ENCODE measurements around the gene CCDC191.
A peak's percentile ranks its signal among the peaks of the same experiment; 100 is the strongest.

CCDC191 gene

GRCh38 chr3:114095796-114096195 lies 39.5 kb upstream of the CCDC191 start:
- H3K4me3 ChIP-seq (ENCODE audit: low read depth, low read length) = no peak overlapping the region
- no peaks in the 10 kb centered on the region for H3K9me3 ChIP-seq (ENCODE audit: severe bottlenecking)
- H3K27me3 ChIP-seq (ENCODE audit: insufficient read depth, low read depth, severe bottlenecking) = no peaks in the 10 kb centered on the region
- H3K27ac ChIP-seq = no peak overlapping the region
- no peaks in the 10 kb centered on the region for H3K36me3 ChIP-seq
- DNase-seq = no peak
- TF ChIP-seq CTCF (IDR thresholded peaks at IDR 0.05; ENCODE audit: low read depth, low read length) = no peak

- Histone ChIP-seq H3K36me3 (no peaks in the 10 kb centered on the region; the same call in 1 of the 2 replicates), H3K27me3 (ENCODE audit: insufficient read depth, low read depth, severe bottlenecking) (no peaks in the 10 kb centered on the region), H3K9me3 (ENCODE audit: severe bottlenecking) (no peaks in the 10 kb centered on the region), H3K4me3 (ENCODE audit: low read depth, low read length) (no peak overlapping the region), H3K27ac (no peak overlapping the region)
- DNase-seq = no peak
- no peak for TF ChIP-seq CTCF (IDR thresholded peaks at IDR 0.05; ENCODE audit: low read depth, low read length)
These were observed 37.3 kb upstream of the CCDC191 start for GRCh38 chr3:114093596-114093995.

DNA sequence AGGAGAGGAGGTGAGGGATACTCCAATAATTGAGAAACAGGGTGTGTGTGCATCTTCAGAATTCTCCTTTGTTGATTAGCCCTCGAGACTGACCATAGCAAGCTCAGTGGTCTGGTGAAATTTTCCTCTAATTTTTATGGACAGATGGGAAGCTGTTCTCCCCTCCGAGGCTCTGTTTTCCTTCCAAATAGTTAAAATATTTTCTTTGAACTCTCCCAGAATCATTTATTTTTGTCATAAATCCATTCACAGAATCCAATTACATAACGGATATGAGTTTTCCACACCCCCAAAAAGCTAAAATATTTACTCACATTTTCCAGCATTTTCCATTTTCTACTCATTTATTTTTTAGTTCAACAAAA lies 36.7 kb upstream of the CCDC191 start:
- H3K36me3 ChIP-seq = peaks cover 2% of the 10 kb centered on the region
- no peak overlapping the region for H3K27ac ChIP-seq
- no peak overlapping the region for H3K4me3 ChIP-seq (ENCODE audit: low read depth, low read length)
- no peaks in the 10 kb centered on the region for H3K27me3 ChIP-seq (ENCODE audit: insufficient read depth, low read depth, severe bottlenecking)
- no peak for DNase-seq
- H3K9me3 ChIP-seq (ENCODE audit: severe bottlenecking) = no peaks in the 10 kb centered on the region
- no peak for TF ChIP-seq CTCF (IDR thresholded peaks at IDR 0.05; ENCODE audit: low read depth, low read length)

- Histone ChIP-seq H3K9me3 (ENCODE audit: severe bottlenecking) (peaks cover 4% of the 10 kb centered on the region), H3K4me3 (ENCODE audit: low read depth, low read length) (no peak overlapping the region), H3K27me3 (ENCODE audit: insufficient read depth, low read depth, severe bottlenecking) (no peaks in the 10 kb centered on the region), H3K36me3 (peaks cover 8% of the 10 kb centered on the region), H3K27ac (no peak overlapping the region)
- no peak for DNase-seq
- no peak for TF ChIP-seq CTCF (IDR thresholded peaks at IDR 0.05; ENCODE audit: low read depth, low read length)
These were observed 36.1 kb upstream of the CCDC191 start for GRCh38 chr3:114092151-114093015.

GRCh38 chr3:114089675-114090074 lies 33.3 kb upstream of the CCDC191 start:
- no peak for TF ChIP-seq CTCF (IDR thresholded peaks at IDR 0.05; ENCODE audit: low read depth, low read length)
- H3K4me3 ChIP-seq (ENCODE audit: low read depth, low read length) = no peak overlapping the region
- peak; percentile 32 for DNase-seq
- H3K27ac ChIP-seq = peak overlapping the region; percentile 48
- H3K9me3 ChIP-seq (ENCODE audit: severe bottlenecking) = peaks cover 5% of the 10 kb centered on the region
- H3K36me3 ChIP-seq = peaks cover 35% of the 10 kb centered on the region
- no peaks in the 10 kb centered on the region for H3K27me3 ChIP-seq (ENCODE audit: insufficient read depth, low read depth, severe bottlenecking)

DNA sequence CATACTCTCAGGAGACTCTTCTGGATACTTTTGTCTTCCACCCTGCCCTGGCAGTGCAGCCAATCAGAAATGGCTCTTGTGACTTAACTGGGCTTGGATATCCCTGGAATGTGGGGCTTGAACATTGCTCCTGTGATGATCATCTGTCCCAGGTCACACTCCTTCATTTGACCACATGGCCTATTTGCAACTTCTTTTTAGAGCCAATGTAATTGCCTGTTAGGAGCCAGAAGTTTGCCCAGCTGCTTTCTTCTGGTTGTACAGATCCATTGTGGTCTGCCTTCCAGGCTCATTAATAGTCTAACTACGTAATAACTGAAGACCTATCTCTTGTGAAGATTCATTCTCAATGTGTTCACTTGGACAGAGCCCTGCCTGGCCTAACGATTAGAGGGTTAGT lies 30.0 kb upstream of the CCDC191 start:
- no peak for TF ChIP-seq CTCF (IDR thresholded peaks at IDR 0.05; ENCODE audit: low read depth, low read length)
- H3K36me3 ChIP-seq = peaks cover 65% of the 10 kb centered on the region

More for the DNA sequence above, 30.0 kb upstream of the CCDC191 start:
- DNase-seq = no peak
- no peak overlapping the region for H3K4me3 ChIP-seq (ENCODE audit: low read depth, low read length)
- peaks cover 5% of the 10 kb centered on the region for H3K9me3 ChIP-seq (ENCODE audit: severe bottlenecking)
- H3K27me3 ChIP-seq (ENCODE audit: insufficient read depth, low read depth, severe bottlenecking) = no peaks in the 10 kb centered on the region
- H3K27ac ChIP-seq = no peak overlapping the region

All from WERI-Rb-1 (cell line).